Endodermal cell (in vitro differentiated cells): Measurements from ENCODE around the gene FNDC11. TPM values are rescaled to one million over a fixed set of nuclear protein-coding genes. Genes with fewer than 3 reads are reported as not detected.

Source experiments
- DNase-seq: peaks from one replicate; pipeline ENCODE4 v3.0.0-alpha.2; 2017
- H3K27ac ChIP-seq: 2 replicates; pipeline ENCODE4 v1.5.1; 2013; ENCODE audit warnings: mild to moderate bottlenecking, low read depth, low read length, moderate library complexity
- H3K27me3 ChIP-seq: 2 replicates; pipeline ENCODE4 v1.6.1; 2013; ENCODE audit warnings: mild to moderate bottlenecking, low read length, moderate library complexity; ENCODE audit not compliant: insufficient read depth, control insufficient read depth, poor library complexity, severe bottlenecking
- H3K36me3 ChIP-seq: 2 replicates; pipeline ENCODE4 v1.7.0; 2013; ENCODE audit warnings: mild to moderate bottlenecking, low read length, moderate library complexity; ENCODE audit not compliant: control insufficient read depth, insufficient read depth
- H3K4me1 ChIP-seq: one replicate; pipeline ENCODE4 v1.7.0; 2013; ENCODE audit warnings: low read length; ENCODE audit not compliant: control insufficient read depth, insufficient read depth
- H3K4me3 ChIP-seq: 2 replicates; pipeline ENCODE4 v1.5.1; 2013; ENCODE audit warnings: mild to moderate bottlenecking, low read length, moderate library complexity
- H3K9ac ChIP-seq: 2 replicates; pipeline ENCODE4 v1.6.1; 2013; ENCODE audit warnings: mild to moderate bottlenecking, low read length, moderate library complexity; ENCODE audit not compliant: poor library complexity, severe bottlenecking; ENCODE audit errors: extremely low read depth
- H3K9me3 ChIP-seq: 2 replicates; pipeline ENCODE4 v1.6.1; 2013; ENCODE audit warnings: mild to moderate bottlenecking, low read length, moderate library complexity; ENCODE audit not compliant: control insufficient read depth
- H3K27ac Mint-ChIP-seq: 2 replicates; pipeline ENCODE4 v1.8.0; 2020; ENCODE audit warnings: mixed read lengths
- H3K27me3 Mint-ChIP-seq: 2 replicates; pipeline ENCODE4 v1.8.0; 2021; ENCODE audit warnings: mild to moderate bottlenecking, mixed read lengths; ENCODE audit not compliant: insufficient read depth
- H3K36me3 Mint-ChIP-seq: 2 replicates; pipeline ENCODE4 v1.8.0; 2020; ENCODE audit warnings: low read depth, mixed read lengths
- H3K4me1 Mint-ChIP-seq: 2 replicates; pipeline ENCODE4 v1.8.0; 2020; ENCODE audit warnings: mixed read lengths
- H3K4me3 Mint-ChIP-seq: 2 replicates; pipeline ENCODE4 v1.8.0; 2020; ENCODE audit warnings: mild to moderate bottlenecking, moderate library complexity, mixed read lengths
- H3K9me3 Mint-ChIP-seq: 2 replicates; pipeline ENCODE4 v1.8.0; 2020; ENCODE audit warnings: mild to moderate bottlenecking, mixed read lengths
- CTCF ChIP-seq: fragments of 200-600 bp; sonication (generic); conservative IDR thresholded peaks from 2 replicates; pipeline ENCODE4 v1.5.0; 2021; ENCODE audit warnings: antibody characterized with exemption, mild to moderate bottlenecking
- WGBS, 2 experiments: methylation state at CpG; one replicate each; pipeline versions ENCODE4 v1.1.5 to v1.1.7; 2013; ENCODE audit warnings: missing lambda C conversion rate in 2 of 2, mixed read lengths in 1 of 2; ENCODE audit not compliant: insufficient coverage in 1 of 2, insufficient read length in 1 of 2; 5-methylcytosine and 5-hydroxymethylcytosine counted together
- long read RNA-seq, 4 experiments: library from polyadenylated mRNA in 2 of 4; library from RNA in 1 of 4; library from capped mRNA in 1 of 4; stranded (forward) in 3 of 4; unstranded in 1 of 4; transcript quantifications; one replicate each; pipeline ENCODE4 v2.0.0, GENCODE V29; 2020 to 2021; ENCODE audit warnings: inconsistent platforms in 1 of 4
- polyA plus RNA-seq, 2 experiments: library from polyadenylated mRNA; stranded (reverse); fragments of 50-300 nt; gene quantifications; one replicate each; pipeline ENCODE4 v1.2.3, GENCODE V29; 2013
- total RNA-seq, 2 donors: library from RNA; stranded (reverse); fragmentation: NEBNext Ultra II Directional in 1 of 2; extraction: Animal tissue kit (Norgen Biotek cat#: 25700) in 1 of 2; gene quantifications; 2 replicates in 1 of 2; 3 replicates in 1 of 2; pipeline ENCODE4 v1.2.1, GENCODE V29; 2021

FNDC11 gene, protein sequence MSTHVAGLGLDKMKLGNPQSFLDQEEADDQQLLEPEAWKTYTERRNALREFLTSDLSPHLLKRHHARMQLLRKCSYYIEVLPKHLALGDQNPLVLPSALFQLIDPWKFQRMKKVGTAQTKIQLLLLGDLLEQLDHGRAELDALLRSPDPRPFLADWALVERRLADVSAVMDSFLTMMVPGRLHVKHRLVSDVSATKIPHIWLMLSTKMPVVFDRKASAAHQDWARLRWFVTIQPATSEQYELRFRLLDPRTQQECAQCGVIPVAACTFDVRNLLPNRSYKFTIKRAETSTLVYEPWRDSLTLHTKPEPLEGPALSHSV
- 1 to 10 TPM; 1.8 to 2.4 TPM for total RNA-seq
- polyA plus RNA-seq (2013, experiment 1 of 2), result 5.2 TPM
- 5.2 TPM for polyA plus RNA-seq (2013, experiment 2 of 2)
- long read RNA-seq, experiment 1, partial matches to known transcripts, result 0 of 1 reads
- long read RNA-seq, experiment 1, other reads (novel, unspliced or antisense), result 0 of 1 reads
- long read RNA-seq, experiment 2, partial matches to known transcripts, result 0 of 3 reads
- long read RNA-seq, experiment 2, other reads (novel, unspliced or antisense), result 2 of 3 reads
- long read RNA-seq, experiment 3, partial matches to known transcripts, result 0 of 2 reads
- long read RNA-seq, experiment 3, other reads (novel, unspliced or antisense), result 1 of 2 reads
- long read RNA-seq, experiment 4, partial matches to known transcripts, result 0 of 2 reads
- long read RNA-seq, experiment 4, other reads (novel, unspliced or antisense), result 0 of 2 reads

GRCh38 chr20:63553933-63554290, at the start of gene FNDC11:
FNDC11 (plus strand) TSS chr20:63554159; CDS start chr20:63555664, 1,505 bp downstream.
- Histone ChIP-seq H3K9me3 (no peaks in the 10 kb centered on the region), H3K36me3 (peaks cover 3% of the 10 kb centered on the region), H3K4me3 (peak within 1 kb of the TSS; percentile 77), H3K27me3 (no peaks in the 10 kb centered on the region), H3K4me1 (no peaks in the 10 kb centered on the region), H3K9ac (peak within 1 kb of the TSS; percentile 34), H3K27ac (peak within 1 kb of the TSS; percentile 72)
- H3K4me3 Mint-ChIP-seq, result peak within 1 kb of the TSS; percentile 63
- H3K27ac Mint-ChIP-seq, result no peak within 1 kb of the TSS
- H3K4me1 Mint-ChIP-seq, result no peaks in the 10 kb centered on the region
- H3K9me3 Mint-ChIP-seq, result no peaks in the 10 kb centered on the region
- 2 to 5% methylated on average over 19 to 34 of the region's 34 CpGs for WGBS, 2 experiments
- H3K36me3 Mint-ChIP-seq, result peaks cover 3% of the 10 kb centered on the region
- DNase-seq, result peak; percentile 89
- no peak for TF ChIP-seq CTCF
- H3K27me3 Mint-ChIP-seq, result no peaks in the 10 kb centered on the region

- Histone ChIP-seq H3K9me3 (peaks cover 7% of the 10 kb centered on the region), H3K27ac (no peak overlapping the region), H3K36me3 (no peaks in the 10 kb centered on the region), H3K4me3 (no peak overlapping the region), H3K9ac (no peak overlapping the region), H3K4me1 (no peaks in the 10 kb centered on the region), H3K27me3 (peaks cover 7% of the 10 kb centered on the region)
- peak; percentile 17 for DNase-seq
- peaks cover 7% of the 10 kb centered on the region for H3K9me3 Mint-ChIP-seq
- H3K36me3 Mint-ChIP-seq, result no peaks in the 10 kb centered on the region
- H3K27me3 Mint-ChIP-seq, result peaks cover 32% of the 10 kb centered on the region
- no peak for TF ChIP-seq CTCF
- WGBS, 2 experiments, result 88 to 89% methylated on average over 3 to 9 of the region's 9 CpGs
- H3K27ac Mint-ChIP-seq, result no peak overlapping the region
- H3K4me3 Mint-ChIP-seq, result no peak overlapping the region
- H3K4me1 Mint-ChIP-seq, result no peaks in the 10 kb centered on the region
Observed at GRCh38 chr20:63504642-63505041, 49.3 kb upstream of the FNDC11 start.

- Mint-ChIP-seq H3K9me3 (peaks cover 7% of the 10 kb centered on the region), H3K36me3 (no peaks in the 10 kb centered on the region), H3K4me3 (no peak overlapping the region), H3K27me3 (peaks cover 26% of the 10 kb centered on the region), H3K4me1 (no peaks in the 10 kb centered on the region), H3K27ac (no peak overlapping the region)
- Histone ChIP-seq H3K36me3 (no peaks in the 10 kb centered on the region), H3K4me1 (no peaks in the 10 kb centered on the region), H3K9me3 (peaks cover 7% of the 10 kb centered on the region), H3K4me3 (no peak overlapping the region), H3K27me3 (peaks cover under 1% of the 10 kb centered on the region), H3K27ac (no peak overlapping the region), H3K9ac (no peak overlapping the region)
- TF ChIP-seq CTCF, result no peak
- WGBS, 2 experiments, result 91 to 92% methylated on average over 7 to 8 of the region's 8 CpGs
- DNase-seq, result peak; percentile 14
Observed at GRCh38 chr20:63505281-63505680, 48.7 kb upstream of the FNDC11 start.
